OCI-LY3 (cell line): ENCODE measurements around the gene PPP2R5C.

Experiments used
- CTCF ChIP-seq: fragments of 200-600, 300-600 bp; sonication (generic); IDR thresholded peaks from 2 replicates; pipeline ENCODE4 v1.5.1; 2014; ENCODE audit warnings: antibody characterized with exemption, low read length, low read depth
- EZH2phosphoT487 ChIP-seq: fragments of 200-600 bp; shearing (Covaris generic); IDR thresholded peaks from 2 replicates; pipeline ENCODE4 v1.6.1; 2018; ENCODE audit warnings: antibody characterized with exemption, mixed run types, low read depth

- TF ChIP-seq CTCF (no peak), EZH2phosphoT487 (no peak)
Observed at GRCh38 chr14:101761032-101761880, at the start of gene PPP2R5C.
